ENCODE data around the gene USP7.

The USP7 gene

DNA sequence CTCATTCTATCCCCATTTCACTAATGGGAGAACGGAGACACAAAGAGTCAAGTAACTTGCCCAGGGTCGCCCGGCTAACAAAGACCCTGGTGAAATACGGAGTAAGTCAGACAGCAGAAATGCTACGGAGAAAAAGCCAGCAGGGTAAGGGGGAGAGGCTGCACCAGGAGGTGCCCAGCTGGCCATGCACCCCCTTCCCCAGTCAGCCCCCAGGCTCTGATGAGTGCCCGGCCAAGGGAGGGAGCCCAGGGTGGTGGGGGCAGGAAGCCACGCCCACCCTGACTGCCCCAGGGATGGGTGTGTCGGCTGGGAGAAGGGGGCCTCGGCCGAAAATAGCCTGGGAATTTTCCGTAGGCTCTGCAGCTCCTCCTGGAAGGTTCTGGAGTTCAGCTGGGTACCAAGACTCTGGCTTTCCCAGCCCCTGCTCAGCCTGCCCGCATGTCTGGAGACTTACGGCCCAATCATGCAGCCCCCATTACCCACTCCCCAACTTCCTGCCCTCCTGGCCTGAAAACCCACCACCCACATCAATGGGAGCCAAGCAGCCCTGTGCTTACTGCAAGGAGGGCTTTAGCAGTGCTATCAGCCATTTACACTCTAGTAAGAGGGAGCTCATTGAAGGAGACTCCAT, 99.1 kb downstream of the USP7 start:
- DNase-seq (ENCODE audit: low read depth in 2 of 3, low spot score in 1 of 3), result no peak

DNA sequence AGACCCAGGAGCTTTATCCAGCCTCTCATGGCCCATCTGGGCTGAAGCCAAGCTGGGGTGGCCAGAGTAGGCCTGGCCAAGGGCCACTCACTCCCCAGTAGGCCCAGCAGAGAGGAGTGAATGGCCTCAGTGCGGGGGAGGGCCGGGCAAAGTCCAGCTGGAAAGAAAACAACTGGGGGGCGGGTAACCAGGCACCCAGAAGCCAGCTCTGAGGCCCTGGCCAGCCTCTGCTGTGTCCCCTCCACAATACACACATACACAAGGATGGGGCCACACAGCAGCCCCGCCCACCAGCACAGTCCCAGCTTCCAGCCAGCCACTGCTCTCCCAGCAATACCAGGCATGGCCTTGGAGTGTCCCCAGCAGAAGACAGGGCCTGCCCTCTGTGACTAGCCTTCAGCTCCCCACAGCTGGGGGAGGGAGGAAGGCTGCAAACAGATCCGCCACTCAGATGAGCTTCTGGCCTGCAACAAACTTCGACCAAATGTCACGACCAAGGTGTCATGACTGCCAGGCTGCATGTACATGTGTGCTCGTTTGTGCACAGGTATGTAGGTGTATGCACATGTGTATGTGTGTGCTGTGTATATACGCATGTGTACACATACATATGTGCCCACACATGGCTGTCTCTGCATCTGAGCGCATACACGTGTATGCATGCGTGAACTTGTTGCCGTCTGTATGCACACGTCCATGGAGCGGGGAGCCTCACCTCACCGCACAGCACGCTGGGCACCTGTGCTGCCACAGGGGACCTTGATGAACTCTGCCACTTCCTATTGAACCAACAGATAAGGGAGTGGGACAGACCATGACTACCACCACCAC, 99.9 kb downstream of the USP7 start:
- no peak for DNase-seq (ENCODE audit: low read depth in 2 of 3, low spot score in 1 of 3)

GRCh38 chr16:8862309-8863130, 101.2 kb downstream of the USP7 start:
- DNase-seq (ENCODE audit: low read depth in 2 of 3, low spot score in 1 of 3), result no peak

- DNase-seq (ENCODE audit: low read depth in 2 of 3, low spot score in 1 of 3), result no peak
These were observed 102.0 kb downstream of the USP7 start for GRCh38 chr16:8861563-8862308.

GRCh38 chr16:8859913-8860881, 103.5 kb downstream of the USP7 start:
- DNase-seq (ENCODE audit: low read depth in 2 of 3, low spot score in 1 of 3), result no peak

DNA sequence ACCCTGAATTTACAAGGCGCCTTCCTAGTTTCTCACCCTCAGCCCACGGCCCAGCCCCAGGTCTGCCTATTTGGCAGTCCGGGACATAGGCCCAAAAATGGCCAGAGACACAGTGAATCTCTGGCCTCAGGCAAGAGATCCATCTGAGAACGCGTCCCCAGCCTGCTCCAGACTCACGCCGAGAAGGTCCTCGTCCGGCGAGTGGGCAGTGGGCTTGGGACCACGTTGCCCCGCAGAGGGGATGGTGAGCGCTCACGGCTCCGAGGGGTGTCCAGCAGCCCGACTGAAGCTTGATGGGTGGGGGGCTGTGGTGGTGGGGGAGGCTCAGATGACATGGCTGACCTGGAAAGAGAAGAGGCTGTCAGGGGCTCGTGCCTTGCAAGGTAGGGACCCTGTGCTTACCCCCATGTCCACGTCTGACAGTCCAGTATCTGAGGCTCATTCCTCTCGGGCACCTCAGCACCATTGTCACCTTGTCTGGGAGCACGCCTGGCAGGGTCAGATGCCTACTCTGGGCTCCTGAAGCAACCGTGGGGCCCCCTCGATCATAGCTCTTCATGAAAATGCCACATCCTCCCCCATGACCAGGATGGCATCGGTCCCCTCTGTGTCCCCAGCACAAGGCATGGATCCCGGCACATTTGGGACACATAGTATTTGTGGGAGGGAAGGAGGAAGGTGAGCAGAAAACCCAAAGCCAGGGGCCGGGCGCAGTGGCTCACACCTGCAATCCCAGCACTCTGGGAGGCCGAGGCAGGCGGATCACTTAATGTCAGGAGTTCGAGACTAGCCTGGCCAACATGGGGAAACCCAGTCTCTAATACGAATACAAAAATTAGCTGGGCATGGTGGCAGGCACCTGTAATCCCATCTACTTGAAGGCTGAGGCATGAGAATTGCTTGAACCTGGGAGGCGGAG, 104.5 kb downstream of the USP7 start:
- no peak for DNase-seq (ENCODE audit: low read depth in 2 of 3, low spot score in 1 of 3)

DNA sequence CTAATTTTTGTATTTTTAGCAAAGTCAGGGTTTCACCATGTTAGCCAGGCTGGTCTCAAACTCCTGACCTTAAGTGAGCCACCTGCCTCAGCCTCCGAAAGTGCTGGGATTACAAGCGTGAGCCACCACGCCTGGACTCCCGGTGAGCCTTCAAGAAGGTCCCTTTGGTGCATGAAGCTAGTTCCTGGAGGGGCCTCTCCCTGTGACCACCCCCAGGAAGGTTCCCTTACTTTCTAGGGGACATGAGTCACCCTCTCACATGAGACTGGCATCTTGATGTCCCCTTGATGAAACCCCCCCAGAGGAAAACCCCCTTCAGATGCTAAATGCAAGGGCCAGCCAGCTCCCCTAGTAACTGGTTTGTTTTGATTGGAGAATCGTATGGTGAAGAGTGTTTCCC, 107.7 kb downstream of the USP7 start:
- DNase-seq (ENCODE audit: low read depth in 2 of 3, low spot score in 1 of 3), result no peak

DNA sequence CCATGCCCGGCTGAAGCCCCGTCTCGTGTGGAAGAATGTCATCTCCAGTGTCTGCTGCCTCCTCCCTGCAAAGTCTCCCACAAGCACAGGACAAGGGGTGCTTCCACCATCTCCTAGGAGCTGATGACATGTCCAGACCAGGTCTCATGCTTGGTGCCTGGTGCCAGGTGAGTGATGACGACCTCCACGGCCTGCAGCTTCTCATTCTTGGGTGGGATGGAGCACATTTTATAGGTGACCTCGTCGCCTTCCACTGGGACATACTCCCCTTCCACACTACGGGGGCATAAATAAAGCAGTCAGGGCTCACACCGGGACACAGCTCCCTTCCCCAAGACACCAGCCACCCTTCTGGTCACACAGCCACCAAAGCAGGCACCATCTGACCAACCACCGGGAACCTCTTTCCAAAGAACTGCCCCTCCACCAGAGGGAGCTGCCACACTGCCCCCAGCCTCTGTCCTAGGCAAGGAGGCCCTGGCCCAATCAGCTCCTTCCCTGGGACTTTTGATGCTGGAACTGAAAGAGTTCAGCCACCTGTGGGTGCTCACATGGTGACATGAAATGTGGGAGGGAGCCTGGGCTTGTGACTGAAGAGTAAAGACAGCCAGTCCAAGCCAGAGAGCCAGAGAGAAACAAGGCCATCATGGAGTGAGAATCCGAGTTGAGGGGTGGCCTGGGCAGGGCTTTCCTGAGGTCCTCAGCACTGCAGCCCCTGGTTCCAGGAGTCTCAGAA, 108.5 kb downstream of the USP7 start:
- DNase-seq (ENCODE audit: low read depth in 2 of 3, low spot score in 1 of 3), result no peak

GRCh38 chr16:8854298-8854948, 109.3 kb downstream of the USP7 start:
- no peak for DNase-seq (ENCODE audit: low read depth in 2 of 3, low spot score in 1 of 3)

- no peak for DNase-seq (ENCODE audit: low read depth in 2 of 3, low spot score in 1 of 3)
These were observed 110.1 kb downstream of the USP7 start for GRCh38 chr16:8853611-8854010.

DNA sequence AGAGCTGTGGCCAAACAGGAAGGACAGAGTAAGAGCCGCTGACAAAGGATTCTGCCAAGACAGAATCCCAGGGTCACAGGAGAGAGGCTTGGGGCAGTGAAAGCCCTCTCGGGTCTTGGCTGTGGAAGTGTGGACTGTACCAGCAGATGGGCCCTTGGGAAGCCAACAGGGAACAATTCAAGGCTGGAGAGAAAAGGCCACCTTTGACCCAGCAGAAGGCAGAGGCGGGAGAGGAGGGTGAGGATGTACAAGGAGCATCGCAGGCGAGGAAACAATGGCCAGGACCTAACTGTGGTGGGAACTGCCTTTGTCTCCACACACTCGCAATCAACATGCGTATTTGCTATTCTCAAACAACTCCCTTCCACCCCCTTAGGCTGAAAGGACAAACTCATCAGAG, 110.6 kb downstream of the USP7 start:
- no peak for DNase-seq (ENCODE audit: low read depth in 2 of 3, low spot score in 1 of 3)

- DNase-seq (ENCODE audit: low read depth in 2 of 3, low spot score in 1 of 3), result no peak
These were observed 111.2 kb downstream of the USP7 start for GRCh38 chr16:8852534-8852933.

GRCh38 chr16:8851761-8852403, 111.8 kb downstream of the USP7 start:
- DNase-seq (ENCODE audit: low read depth in 2 of 3, low spot score in 1 of 3), result no peak

GRCh38 chr16:8850279-8850885, 113.3 kb downstream of the USP7 start:
- no peak for DNase-seq (ENCODE audit: low read depth in 2 of 3, low spot score in 1 of 3)

GRCh38 chr16:8849411-8850011, 114.2 kb downstream of the USP7 start:
- DNase-seq (ENCODE audit: low read depth in 2 of 3, low spot score in 1 of 3), result no peak

DNA sequence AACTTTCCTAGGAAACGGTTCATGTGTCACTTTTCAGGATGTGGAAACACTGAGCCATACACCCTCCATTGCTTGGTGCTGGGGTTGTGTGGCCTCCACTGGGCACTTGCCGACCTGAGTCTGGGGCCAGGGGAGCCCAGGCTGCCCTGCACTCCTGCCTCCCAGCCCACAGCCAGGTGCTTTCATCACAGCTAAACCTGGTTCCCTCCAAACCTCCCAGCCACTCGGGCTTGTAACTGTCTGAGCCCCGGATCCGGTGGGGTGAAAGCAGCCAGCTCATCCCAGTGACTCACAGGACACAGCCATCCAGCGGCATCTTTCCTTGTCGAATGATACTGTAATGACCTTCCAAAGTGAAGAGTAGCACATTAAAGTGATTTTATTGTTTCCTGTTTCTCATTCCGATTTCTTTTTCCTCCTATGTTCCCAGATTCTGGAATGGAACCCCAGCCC, 114.7 kb downstream of the USP7 start:
- DNase-seq (ENCODE audit: low read depth in 2 of 3, low spot score in 1 of 3), result no peak
